Smooth muscle cell (in vitro differentiated cells): ENCODE measurements around the gene SDCBP2. TPM values are rescaled to one million over a fixed set of nuclear protein-coding genes. Genes with fewer than 3 reads are reported as not detected.

ENCODE experiments used
- DNase-seq: peaks from one replicate; lab custom pipeline; 2025; ENCODE audit not compliant: unreplicated experiment; lab: John Stamatoyannopoulos, UW
- H2AFZ ChIP-seq: fragments of 200-600 bp; sonication (generic); 2 replicates; pipeline ENCODE4 v1.6.0; 2016; ENCODE audit warnings: antibody characterized with exemption, low read depth, mild to moderate bottlenecking
- H3F3A ChIP-seq: fragments of 200-600 bp; sonication (generic); 2 replicates; pipeline ENCODE4 v1.6.0; 2017; ENCODE audit warnings: antibody characterized with exemption, low read depth
- H3K27ac ChIP-seq: fragments of 200-600 bp; sonication (generic); 2 replicates; pipeline ENCODE4 v1.5.1; 2016; ENCODE audit warnings: low read depth, mild to moderate bottlenecking
- H3K27me3 ChIP-seq: fragments of 200-600 bp; sonication (generic); 2 replicates; pipeline ENCODE4 v1.6.1; 2016; ENCODE audit warnings: low read depth, mild to moderate bottlenecking
- H3K36me3 ChIP-seq: fragments of 200-600 bp; sonication (generic); 2 replicates; pipeline ENCODE4 v1.5.1; 2016; ENCODE audit warnings: low read depth
- H3K4me1 ChIP-seq: fragments of 200-600 bp; sonication (generic); 2 replicates; pipeline ENCODE4 v1.5.1; 2016; ENCODE audit warnings: low read depth
- H3K4me2 ChIP-seq: fragments of 200-600 bp; sonication (generic); 2 replicates; pipeline ENCODE4 v1.6.0; 2016; ENCODE audit warnings: mild to moderate bottlenecking
- H3K4me3 ChIP-seq: fragments of 200-600 bp; sonication (generic); 2 replicates; pipeline ENCODE4 v1.5.1; 2016; ENCODE audit warnings: mild to moderate bottlenecking
- H3K79me2 ChIP-seq: fragments of 200-600 bp; sonication (generic); 2 replicates; pipeline ENCODE4 v1.6.0; 2016; ENCODE audit warnings: low read depth, mild to moderate bottlenecking
- H3K9ac ChIP-seq: fragments of 200-600 bp; sonication (generic); 2 replicates; pipeline ENCODE4 v1.6.0; 2016; ENCODE audit warnings: low read depth
- H3K9me3 ChIP-seq: fragments of 200-600 bp; sonication (generic); replicated peaks from 2 replicates; pipeline ENCODE4 v1.5.1; 2016; ENCODE audit warnings: low read depth
- H4K20me1 ChIP-seq: fragments of 200-600 bp; sonication (generic); 2 replicates; pipeline ENCODE4 v1.6.0; 2016; ENCODE audit warnings: low read depth
- CTCF ChIP-seq: fragments of 200-600 bp; sonication (generic); IDR thresholded peaks from 2 replicates; pipeline ENCODE4 v1.5.1; 2017; ENCODE audit warnings: borderline replicate concordance, mild to moderate bottlenecking, antibody characterized with exemption; ENCODE audit not compliant: insufficient read depth, poor library complexity, severe bottlenecking
- WGBS: methylation state at CpG from one replicate; pipeline ENCODE4 v1.1.7; 2016; ENCODE audit warnings: low lambda C conversion rate; 5-methylcytosine and 5-hydroxymethylcytosine counted together
- polyA plus RNA-seq: library from polyadenylated mRNA; unstranded; fragments of >200 nt; fragmentation: Nextera tagmentation; extraction: Ambion mirVana; gene quantifications from 2 replicates; pipeline ENCODE4 v1.2.1, GENCODE V29; 2016
- total RNA-seq: library from RNA; depleted of rRNA; stranded (reverse); fragments of >200 nt; gene quantifications from 2 replicates; pipeline ENCODE4 v1.2.3, GENCODE V29; 2014

Gene SDCBP2
- total and polyA plus RNA-seq, 2 experiments from 2014 or later: 3.6 to 4.7 TPM

DNA sequence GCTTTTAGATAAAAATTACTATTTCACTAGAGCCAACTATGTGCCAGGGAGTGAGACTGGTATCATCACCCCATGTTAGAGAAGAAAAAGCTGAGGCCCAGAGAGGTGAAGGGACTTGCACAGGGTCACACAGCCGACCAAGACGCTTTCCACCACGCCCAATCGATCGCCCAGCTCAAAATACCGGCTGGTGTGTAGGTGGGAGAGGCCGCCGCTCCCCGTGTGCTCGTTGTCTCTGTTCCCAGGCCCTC is 63.1 kb downstream of the SDCBP2 start:
- 2% methylated on average over 10 of the region's 10 CpGs for WGBS
- no peaks in the 10 kb centered on the region for H3K79me2 ChIP-seq
- H3K4me3 ChIP-seq: peak overlapping the region; percentile 88
- no peak for DNase-seq
- H3K4me1 ChIP-seq: peaks cover 11% of the 10 kb centered on the region
- peak overlapping the region; percentile 46 for H3K9ac ChIP-seq
- peak overlapping the region; percentile 96 for H2AFZ ChIP-seq
- no peaks in the 10 kb centered on the region for H4K20me1 ChIP-seq
- TF ChIP-seq CTCF: no peak
- no peaks in the 10 kb centered on the region for H3K36me3 ChIP-seq
- H3F3A ChIP-seq: peaks cover 18% of the 10 kb centered on the region
- H3K4me2 ChIP-seq: peak overlapping the region; percentile 98
- H3K9me3 ChIP-seq: no peaks in the 10 kb centered on the region
- H3K27ac ChIP-seq: peak overlapping the region; percentile 60
- no peaks in the 10 kb centered on the region for H3K27me3 ChIP-seq

- peak overlapping the region; percentile 46 for H3K9ac ChIP-seq
- peaks cover 18% of the 10 kb centered on the region for H3F3A ChIP-seq
- 43% methylated on average over 4 of the region's 4 CpGs for WGBS
- peak overlapping the region; percentile 88 for H3K4me3 ChIP-seq
- no peak for DNase-seq
- peaks cover 4% of the 10 kb centered on the region for H3K27me3 ChIP-seq
- H3K36me3 ChIP-seq: no peaks in the 10 kb centered on the region
- TF ChIP-seq CTCF: no peak
- no peaks in the 10 kb centered on the region for H3K9me3 ChIP-seq
- peaks cover 11% of the 10 kb centered on the region for H3K4me1 ChIP-seq
- H4K20me1 ChIP-seq: no peaks in the 10 kb centered on the region
- H2AFZ ChIP-seq: peak overlapping the region; percentile 96
- peak overlapping the region; percentile 60 for H3K27ac ChIP-seq
- peak overlapping the region; percentile 98 for H3K4me2 ChIP-seq
- no peaks in the 10 kb centered on the region for H3K79me2 ChIP-seq
Observed at GRCh38 chr20:1265226-1265915, 63.6 kb downstream of the SDCBP2 start.

- peaks cover 18% of the 10 kb centered on the region for H3F3A ChIP-seq
- H3K79me2 ChIP-seq: no peaks in the 10 kb centered on the region
- H3K27ac ChIP-seq: peak overlapping the region; percentile 60
- no peak overlapping the region for H3K4me3 ChIP-seq
- no peaks in the 10 kb centered on the region for H3K9me3 ChIP-seq
- no peaks in the 10 kb centered on the region for H3K36me3 ChIP-seq
- H3K4me2 ChIP-seq: peak overlapping the region; percentile 98
- DNase-seq: no peak
- H3K9ac ChIP-seq: no peak overlapping the region
- no peaks in the 10 kb centered on the region for H4K20me1 ChIP-seq
- peaks cover 5% of the 10 kb centered on the region for H3K27me3 ChIP-seq
- WGBS: 41% methylated on average over 2 of the region's 2 CpGs
- peaks cover 11% of the 10 kb centered on the region for H3K4me1 ChIP-seq
- peak overlapping the region; percentile 96 for H2AFZ ChIP-seq
- TF ChIP-seq CTCF: no peak
Observed at GRCh38 chr20:1264727-1265126, 64.2 kb downstream of the SDCBP2 start.

GRCh38 chr20:1263853-1264252 is 65.1 kb downstream of the SDCBP2 start:
- H2AFZ ChIP-seq: peak overlapping the region; percentile 95
- no peak for DNase-seq
- no peak overlapping the region for H3K4me3 ChIP-seq
- no peaks in the 10 kb centered on the region for H3K36me3 ChIP-seq
- no peaks in the 10 kb centered on the region for H4K20me1 ChIP-seq
- H3K27ac ChIP-seq: no peak overlapping the region
- peaks cover 11% of the 10 kb centered on the region for H3K4me1 ChIP-seq
- peaks cover 5% of the 10 kb centered on the region for H3K27me3 ChIP-seq
- WGBS: 82% methylated on average over 1 of the region's 1 CpG
- H3F3A ChIP-seq: peaks cover 18% of the 10 kb centered on the region
- no peak overlapping the region for H3K9ac ChIP-seq
- H3K9me3 ChIP-seq: no peaks in the 10 kb centered on the region
- TF ChIP-seq CTCF: no peak
- H3K4me2 ChIP-seq: no peak overlapping the region
- no peaks in the 10 kb centered on the region for H3K79me2 ChIP-seq
